ENCODE data around the gene CCDC9.

DNA sequence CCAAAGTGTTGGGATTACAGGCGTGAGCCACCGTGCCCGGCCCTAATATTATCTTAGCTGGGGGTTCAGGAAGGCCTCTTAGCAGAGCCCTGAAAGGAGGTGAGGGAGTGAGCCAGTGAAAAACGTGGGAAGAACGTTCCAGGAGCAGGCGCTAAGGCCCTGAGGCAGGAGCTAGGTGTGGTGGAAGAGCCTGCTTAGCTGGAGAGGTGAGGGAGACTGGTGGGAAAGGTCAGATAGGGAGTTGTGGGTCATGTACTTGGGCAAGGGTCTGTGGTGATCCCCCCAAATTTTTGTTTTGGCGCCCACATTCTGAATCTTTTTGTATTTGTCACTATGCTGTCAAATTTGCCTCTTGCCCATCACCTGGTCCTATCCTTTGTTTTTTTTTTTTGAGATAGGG is 13.3 kb downstream of the CCDC9 start:
- TF ChIP-seq EZH2 (IDR thresholded peaks at IDR 0.05; ENCODE audit: low read depth, unreplicated experiment) (no peak), JUNB (IDR thresholded peaks at IDR 0.05; ENCODE audit: unreplicated experiment) (no peak), POLR2AphosphoS5 (IDR thresholded peaks at IDR 0.05; ENCODE audit: low read depth) (no peak), CREB1 (CRISPR knock-in tag; IDR thresholded peaks at IDR 0.05; ENCODE audit: low read depth) (no peak), EZH2phosphoT487 (IDR thresholded peaks at IDR 0.05; ENCODE audit: unreplicated experiment) (no peak), NANOG (IDR thresholded peaks at IDR 0.05; ENCODE audit: borderline replicate concordance) (no peak), STAT1 (IDR thresholded peaks at IDR 0.05; ENCODE audit: unreplicated experiment) (no peak), ZNF331 (CRISPR knock-in tag; IDR thresholded peaks at IDR 0.05; ENCODE audit: low read depth) (no peak)
- TF ChIP-seq, protein P1, sequence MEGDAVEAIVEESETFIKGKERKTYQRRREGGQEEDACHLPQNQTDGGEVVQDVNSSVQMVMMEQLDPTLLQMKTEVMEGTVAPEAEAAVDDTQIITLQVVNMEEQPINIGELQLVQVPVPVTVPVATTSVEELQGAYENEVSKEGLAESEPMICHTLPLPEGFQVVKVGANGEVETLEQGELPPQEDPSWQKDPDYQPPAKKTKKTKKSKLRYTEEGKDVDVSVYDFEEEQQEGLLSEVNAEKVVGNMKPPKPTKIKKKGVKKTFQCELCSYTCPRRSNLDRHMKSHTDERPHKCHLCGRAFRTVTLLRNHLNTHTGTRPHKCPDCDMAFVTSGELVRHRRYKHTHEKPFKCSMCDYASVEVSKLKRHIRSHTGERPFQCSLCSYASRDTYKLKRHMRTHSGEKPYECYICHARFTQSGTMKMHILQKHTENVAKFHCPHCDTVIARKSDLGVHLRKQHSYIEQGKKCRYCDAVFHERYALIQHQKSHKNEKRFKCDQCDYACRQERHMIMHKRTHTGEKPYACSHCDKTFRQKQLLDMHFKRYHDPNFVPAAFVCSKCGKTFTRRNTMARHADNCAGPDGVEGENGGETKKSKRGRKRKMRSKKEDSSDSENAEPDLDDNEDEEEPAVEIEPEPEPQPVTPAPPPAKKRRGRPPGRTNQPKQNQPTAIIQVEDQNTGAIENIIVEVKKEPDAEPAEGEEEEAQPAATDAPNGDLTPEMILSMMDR (conservative IDR thresholded peaks at IDR 0.05; ENCODE audit: low read depth in 2 of 2): no peak
- TF ChIP-seq, protein P2, sequence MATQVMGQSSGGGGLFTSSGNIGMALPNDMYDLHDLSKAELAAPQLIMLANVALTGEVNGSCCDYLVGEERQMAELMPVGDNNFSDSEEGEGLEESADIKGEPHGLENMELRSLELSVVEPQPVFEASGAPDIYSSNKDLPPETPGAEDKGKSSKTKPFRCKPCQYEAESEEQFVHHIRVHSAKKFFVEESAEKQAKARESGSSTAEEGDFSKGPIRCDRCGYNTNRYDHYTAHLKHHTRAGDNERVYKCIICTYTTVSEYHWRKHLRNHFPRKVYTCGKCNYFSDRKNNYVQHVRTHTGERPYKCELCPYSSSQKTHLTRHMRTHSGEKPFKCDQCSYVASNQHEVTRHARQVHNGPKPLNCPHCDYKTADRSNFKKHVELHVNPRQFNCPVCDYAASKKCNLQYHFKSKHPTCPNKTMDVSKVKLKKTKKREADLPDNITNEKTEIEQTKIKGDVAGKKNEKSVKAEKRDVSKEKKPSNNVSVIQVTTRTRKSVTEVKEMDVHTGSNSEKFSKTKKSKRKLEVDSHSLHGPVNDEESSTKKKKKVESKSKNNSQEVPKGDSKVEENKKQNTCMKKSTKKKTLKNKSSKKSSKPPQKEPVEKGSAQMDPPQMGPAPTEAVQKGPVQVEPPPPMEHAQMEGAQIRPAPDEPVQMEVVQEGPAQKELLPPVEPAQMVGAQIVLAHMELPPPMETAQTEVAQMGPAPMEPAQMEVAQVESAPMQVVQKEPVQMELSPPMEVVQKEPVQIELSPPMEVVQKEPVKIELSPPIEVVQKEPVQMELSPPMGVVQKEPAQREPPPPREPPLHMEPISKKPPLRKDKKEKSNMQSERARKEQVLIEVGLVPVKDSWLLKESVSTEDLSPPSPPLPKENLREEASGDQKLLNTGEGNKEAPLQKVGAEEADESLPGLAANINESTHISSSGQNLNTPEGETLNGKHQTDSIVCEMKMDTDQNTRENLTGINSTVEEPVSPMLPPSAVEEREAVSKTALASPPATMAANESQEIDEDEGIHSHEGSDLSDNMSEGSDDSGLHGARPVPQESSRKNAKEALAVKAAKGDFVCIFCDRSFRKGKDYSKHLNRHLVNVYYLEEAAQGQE (IDR thresholded peaks at IDR 0.05; ENCODE audit: unreplicated experiment): no peak
- TF ChIP-seq, protein P3, sequence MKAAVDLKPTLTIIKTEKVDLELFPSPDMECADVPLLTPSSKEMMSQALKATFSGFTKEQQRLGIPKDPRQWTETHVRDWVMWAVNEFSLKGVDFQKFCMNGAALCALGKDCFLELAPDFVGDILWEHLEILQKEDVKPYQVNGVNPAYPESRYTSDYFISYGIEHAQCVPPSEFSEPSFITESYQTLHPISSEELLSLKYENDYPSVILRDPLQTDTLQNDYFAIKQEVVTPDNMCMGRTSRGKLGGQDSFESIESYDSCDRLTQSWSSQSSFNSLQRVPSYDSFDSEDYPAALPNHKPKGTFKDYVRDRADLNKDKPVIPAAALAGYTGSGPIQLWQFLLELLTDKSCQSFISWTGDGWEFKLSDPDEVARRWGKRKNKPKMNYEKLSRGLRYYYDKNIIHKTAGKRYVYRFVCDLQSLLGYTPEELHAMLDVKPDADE (IDR thresholded peaks at IDR 0.05): no peak
- TF ChIP-seq, protein P4, sequence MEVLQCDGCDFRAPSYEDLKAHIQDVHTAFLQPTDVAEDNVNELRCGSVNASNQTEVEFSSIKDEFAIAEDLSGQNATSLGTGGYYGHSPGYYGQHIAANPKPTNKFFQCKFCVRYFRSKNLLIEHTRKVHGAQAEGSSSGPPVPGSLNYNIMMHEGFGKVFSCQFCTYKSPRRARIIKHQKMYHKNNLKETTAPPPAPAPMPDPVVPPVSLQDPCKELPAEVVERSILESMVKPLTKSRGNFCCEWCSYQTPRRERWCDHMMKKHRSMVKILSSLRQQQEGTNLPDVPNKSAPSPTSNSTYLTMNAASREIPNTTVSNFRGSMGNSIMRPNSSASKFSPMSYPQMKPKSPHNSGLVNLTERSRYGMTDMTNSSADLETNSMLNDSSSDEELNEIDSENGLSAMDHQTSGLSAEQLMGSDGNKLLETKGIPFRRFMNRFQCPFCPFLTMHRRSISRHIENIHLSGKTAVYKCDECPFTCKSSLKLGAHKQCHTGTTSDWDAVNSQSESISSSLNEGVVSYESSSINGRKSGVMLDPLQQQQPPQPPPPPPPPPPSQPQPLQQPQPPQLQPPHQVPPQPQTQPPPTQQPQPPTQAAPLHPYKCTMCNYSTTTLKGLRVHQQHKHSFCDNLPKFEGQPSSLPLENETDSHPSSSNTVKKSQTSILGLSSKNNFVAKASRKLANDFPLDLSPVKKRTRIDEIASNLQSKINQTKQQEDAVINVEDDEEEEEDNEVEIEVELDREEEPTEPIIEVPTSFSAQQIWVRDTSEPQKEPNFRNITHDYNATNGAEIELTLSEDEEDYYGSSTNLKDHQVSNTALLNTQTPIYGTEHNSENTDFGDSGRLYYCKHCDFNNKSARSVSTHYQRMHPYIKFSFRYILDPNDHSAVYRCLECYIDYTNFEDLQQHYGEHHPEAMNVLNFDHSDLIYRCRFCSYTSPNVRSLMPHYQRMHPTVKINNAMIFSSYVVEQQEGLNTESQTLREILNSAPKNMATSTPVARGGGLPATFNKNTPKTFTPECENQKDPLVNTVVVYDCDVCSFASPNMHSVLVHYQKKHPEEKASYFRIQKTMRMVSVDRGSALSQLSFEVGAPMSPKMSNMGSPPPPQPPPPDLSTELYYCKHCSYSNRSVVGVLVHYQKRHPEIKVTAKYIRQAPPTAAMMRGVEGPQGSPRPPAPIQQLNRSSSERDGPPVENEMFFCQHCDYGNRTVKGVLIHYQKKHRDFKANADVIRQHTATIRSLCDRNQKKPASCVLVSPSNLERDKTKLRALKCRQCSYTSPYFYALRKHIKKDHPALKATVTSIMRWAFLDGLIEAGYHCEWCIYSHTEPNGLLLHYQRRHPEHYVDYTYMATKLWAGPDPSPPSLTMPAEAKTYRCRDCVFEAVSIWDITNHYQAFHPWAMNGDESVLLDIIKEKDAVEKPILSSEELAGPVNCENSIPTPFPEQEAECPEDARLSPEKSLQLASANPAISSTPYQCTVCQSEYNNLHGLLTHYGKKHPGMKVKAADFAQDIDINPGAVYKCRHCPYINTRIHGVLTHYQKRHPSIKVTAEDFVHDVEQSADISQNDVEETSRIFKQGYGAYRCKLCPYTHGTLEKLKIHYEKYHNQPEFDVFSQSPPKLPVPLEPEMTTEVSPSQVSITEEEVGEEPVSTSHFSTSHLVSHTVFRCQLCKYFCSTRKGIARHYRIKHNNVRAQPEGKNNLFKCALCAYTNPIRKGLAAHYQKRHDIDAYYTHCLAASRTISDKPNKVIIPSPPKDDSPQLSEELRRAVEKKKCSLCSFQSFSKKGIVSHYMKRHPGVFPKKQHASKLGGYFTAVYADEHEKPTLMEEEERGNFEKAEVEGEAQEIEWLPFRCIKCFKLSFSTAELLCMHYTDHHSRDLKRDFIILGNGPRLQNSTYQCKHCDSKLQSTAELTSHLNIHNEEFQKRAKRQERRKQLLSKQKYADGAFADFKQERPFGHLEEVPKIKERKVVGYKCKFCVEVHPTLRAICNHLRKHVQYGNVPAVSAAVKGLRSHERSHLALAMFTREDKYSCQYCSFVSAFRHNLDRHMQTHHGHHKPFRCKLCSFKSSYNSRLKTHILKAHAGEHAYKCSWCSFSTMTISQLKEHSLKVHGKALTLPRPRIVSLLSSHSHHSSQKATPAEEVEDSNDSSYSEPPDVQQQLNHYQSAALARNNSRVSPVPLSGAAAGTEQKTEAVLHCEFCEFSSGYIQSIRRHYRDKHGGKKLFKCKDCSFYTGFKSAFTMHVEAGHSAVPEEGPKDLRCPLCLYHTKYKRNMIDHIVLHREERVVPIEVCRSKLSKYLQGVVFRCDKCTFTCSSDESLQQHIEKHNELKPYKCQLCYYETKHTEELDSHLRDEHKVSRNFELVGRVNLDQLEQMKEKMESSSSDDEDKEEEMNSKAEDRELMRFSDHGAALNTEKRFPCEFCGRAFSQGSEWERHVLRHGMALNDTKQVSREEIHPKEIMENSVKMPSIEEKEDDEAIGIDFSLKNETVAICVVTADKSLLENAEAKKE (CRISPR knock-in tag; IDR thresholded peaks at IDR 0.05): no peak

Measured in GM23338 (cell line).